Measurements from ENCODE around the gene ZBTB17.

GRCh38 chr1:15933684-15934083, 42.2 kb downstream of the ZBTB17 start:
- TF ChIP-seq, protein P1, sequence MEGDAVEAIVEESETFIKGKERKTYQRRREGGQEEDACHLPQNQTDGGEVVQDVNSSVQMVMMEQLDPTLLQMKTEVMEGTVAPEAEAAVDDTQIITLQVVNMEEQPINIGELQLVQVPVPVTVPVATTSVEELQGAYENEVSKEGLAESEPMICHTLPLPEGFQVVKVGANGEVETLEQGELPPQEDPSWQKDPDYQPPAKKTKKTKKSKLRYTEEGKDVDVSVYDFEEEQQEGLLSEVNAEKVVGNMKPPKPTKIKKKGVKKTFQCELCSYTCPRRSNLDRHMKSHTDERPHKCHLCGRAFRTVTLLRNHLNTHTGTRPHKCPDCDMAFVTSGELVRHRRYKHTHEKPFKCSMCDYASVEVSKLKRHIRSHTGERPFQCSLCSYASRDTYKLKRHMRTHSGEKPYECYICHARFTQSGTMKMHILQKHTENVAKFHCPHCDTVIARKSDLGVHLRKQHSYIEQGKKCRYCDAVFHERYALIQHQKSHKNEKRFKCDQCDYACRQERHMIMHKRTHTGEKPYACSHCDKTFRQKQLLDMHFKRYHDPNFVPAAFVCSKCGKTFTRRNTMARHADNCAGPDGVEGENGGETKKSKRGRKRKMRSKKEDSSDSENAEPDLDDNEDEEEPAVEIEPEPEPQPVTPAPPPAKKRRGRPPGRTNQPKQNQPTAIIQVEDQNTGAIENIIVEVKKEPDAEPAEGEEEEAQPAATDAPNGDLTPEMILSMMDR (IDR thresholded peaks at IDR 0.05), result no peak
- TF ChIP-seq POLR2A (IDR thresholded peaks at IDR 0.05), result no peak
- no peak for TF ChIP-seq EP300 (IDR thresholded peaks at IDR 0.05)
